Measurements from ENCODE around the gene CUBN. TPM values are rescaled to one million over a fixed set of nuclear protein-coding genes. Genes with fewer than 3 reads are reported as not detected.

Gene CUBN
- total and polyA plus RNA-seq, 10 of the 15 experiments (the other 5 are each of a cell fraction or from before 2014, with no cell fraction given) = under 0.01 to 0.14 (median 0.02) TPM; not detected in 6

DNA sequence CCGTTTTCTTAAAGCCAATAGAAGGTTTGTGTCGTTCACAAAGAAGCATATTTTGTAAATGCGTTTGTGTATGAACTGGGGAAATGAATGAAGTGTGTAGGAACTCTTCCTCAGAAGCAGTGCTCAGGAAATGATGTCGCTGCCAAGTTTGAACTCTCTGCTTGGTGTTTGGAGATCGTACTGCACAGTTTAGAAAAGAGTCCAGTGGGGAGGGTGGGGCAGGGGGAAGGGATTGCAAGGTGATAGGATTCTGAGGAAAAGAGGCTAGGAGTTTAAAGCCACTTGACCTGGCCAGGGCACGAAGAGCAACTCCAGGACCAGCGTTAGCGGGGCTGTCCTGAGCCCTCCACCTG is 122.2 kb downstream of the CUBN start:
- Histone ChIP-seq H2AFZ (ENCODE audit: control insufficient read depth, low read depth, low read length) (no peak overlapping the region), H3K9ac (ENCODE audit: control insufficient read depth, insufficient read depth, low read length) (no peak overlapping the region), H3K79me2 (ENCODE audit: control insufficient read depth, insufficient read depth, low read length) (no peaks in the 10 kb centered on the region), H3K9me3 (replicated peaks; ENCODE audit: control insufficient read depth, insufficient read depth, low read length) (no peaks in the 10 kb centered on the region), H4K20me1 (ENCODE audit: control insufficient read depth, insufficient read depth) (no peaks in the 10 kb centered on the region), H3K4me2 (ENCODE audit: control insufficient read depth, insufficient read depth) (no peak overlapping the region), H3K36me3 (ENCODE audit: control insufficient read depth in 2 of 2, insufficient read depth in 2 of 2, low read length in 1 of 2) (no peaks in the 10 kb centered on the region), H3K27me3 (replicated peaks in 1 of 2; ENCODE audit: control insufficient read depth in 2 of 2, insufficient read depth in 2 of 2, low read length in 1 of 2) (no peaks in the 10 kb centered on the region; a peak in 1 of 4 replicates), H3K27ac (ENCODE audit: control insufficient read depth, insufficient read depth) (no peak overlapping the region), H3K4me1 (ENCODE audit: control insufficient read depth, insufficient read depth, low read length) (no peaks in the 10 kb centered on the region), H3K4me3 (no peak overlapping the region)
- in situ Hi-C loops (cut with MboI) (no loop called here), intact Hi-C loops (cut with micrococcal nuclease; ENCODE audit: unreplicated experiment) (no loop called here)
- ATAC-seq (no peak), DNase-seq (ENCODE audit: low read depth, low spot score) (no peak), FAIRE-seq (no peak)
- TF ChIP-seq TCF3 (IDR thresholded peaks at IDR 0.05; ENCODE audit: borderline replicate concordance, insufficient read depth, low read depth, low read length) (no peak), RUNX3 (IDR thresholded peaks at IDR 0.05; ENCODE audit: low read length) (no peak), RFX5 (IDR thresholded peaks at IDR 0.05; ENCODE audit: low read depth, low read length) (no peak), RAD21 (IDR thresholded peaks at IDR 0.05; ENCODE audit: insufficient read depth, low read depth, low read length) (no peak), JUNB (IDR thresholded peaks at IDR 0.05) (no peak), ASH2L (IDR thresholded peaks at IDR 0.05; ENCODE audit: borderline replicate concordance, low read depth) (no peak)
- CTCF ChIA-PET = no interaction called here
- RAD21 ChIA-PET (ENCODE audit: unreplicated experiment) = no interaction called here
- BruUV-seq (replicated peaks) = no TSS peak
- POLR2A ChIA-PET = no interaction called here
- SMC1A ChIA-PET (ENCODE audit: uncharacterized antibody, unreplicated experiment) = no interaction called here
- 32% methylated on average over 8 of the region's 8 CpGs for WGBS (ENCODE audit: insufficient coverage, insufficient replicate concordance, low lambda C conversion rate, missing lambda C conversion rate)

DNA sequence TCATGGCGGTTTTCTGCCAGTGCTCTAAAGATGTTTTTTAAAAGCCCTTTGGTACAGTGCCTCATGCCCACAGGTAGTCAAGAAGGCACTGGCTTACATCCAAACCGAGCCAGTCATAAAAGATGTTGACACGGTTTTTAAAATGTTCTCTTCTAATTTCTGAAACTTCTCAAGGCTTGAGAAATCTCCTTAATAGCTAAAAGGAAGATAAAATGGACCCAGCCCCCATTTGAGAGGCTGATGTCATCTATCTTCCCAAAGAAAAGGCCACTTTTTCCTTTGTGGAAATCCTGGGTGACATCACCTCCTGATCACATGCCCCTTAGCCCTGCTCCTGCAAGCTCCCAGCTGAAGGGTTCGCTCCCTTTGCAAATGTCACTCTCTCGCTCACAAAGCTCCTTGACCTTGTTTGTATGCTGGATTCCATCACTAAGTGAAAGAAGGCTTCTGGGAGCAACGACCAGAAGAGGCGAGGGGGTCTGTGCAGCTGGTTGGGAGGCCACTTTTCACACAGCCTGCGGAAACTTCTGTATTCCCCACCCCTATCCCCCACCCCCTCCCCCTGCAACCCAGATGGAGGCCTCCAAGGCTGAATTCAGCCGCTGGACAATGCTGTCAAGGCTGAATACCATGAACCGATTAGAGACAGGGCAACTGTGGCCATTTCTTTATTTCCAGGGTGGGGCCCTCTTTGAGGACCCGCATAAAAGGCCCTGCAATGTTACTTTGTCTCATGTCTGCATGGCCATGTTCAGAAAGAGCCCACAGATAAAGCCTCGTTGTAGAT is 122.8 kb downstream of the CUBN start:
- no peak for FAIRE-seq
- Histone ChIP-seq H3K27ac (ENCODE audit: control insufficient read depth, insufficient read depth) (no peak overlapping the region), H3K9ac (ENCODE audit: control insufficient read depth, insufficient read depth, low read length) (no peak overlapping the region)
- TF ChIP-seq RBBP5 (conservative IDR thresholded peaks at IDR 0.05) (no peak), RFX5 (IDR thresholded peaks at IDR 0.05; ENCODE audit: low read depth, low read length) (no peak), KAT2A (conservative IDR thresholded peaks at IDR 0.05; ENCODE audit: control insufficient read depth, low read depth, low read length) (no peak), SUPT20H (IDR thresholded peaks at IDR 0.05; ENCODE audit: borderline replicate concordance, control insufficient read depth, low read depth, low read length) (no peak), FOS (IDR thresholded peaks at IDR 0.05; ENCODE audit: borderline replicate concordance, extremely low read depth, insufficient read length) (no peak), RAD21 (IDR thresholded peaks at IDR 0.05; ENCODE audit: insufficient read depth, low read depth, low read length) (no peak), SUZ12 (IDR thresholded peaks at IDR 0.05; ENCODE audit: unreplicated experiment) (no peak), TCF3 (IDR thresholded peaks at IDR 0.05; ENCODE audit: borderline replicate concordance, insufficient read depth, low read depth, low read length) (no peak)
- TF ChIP-seq, protein P1, sequence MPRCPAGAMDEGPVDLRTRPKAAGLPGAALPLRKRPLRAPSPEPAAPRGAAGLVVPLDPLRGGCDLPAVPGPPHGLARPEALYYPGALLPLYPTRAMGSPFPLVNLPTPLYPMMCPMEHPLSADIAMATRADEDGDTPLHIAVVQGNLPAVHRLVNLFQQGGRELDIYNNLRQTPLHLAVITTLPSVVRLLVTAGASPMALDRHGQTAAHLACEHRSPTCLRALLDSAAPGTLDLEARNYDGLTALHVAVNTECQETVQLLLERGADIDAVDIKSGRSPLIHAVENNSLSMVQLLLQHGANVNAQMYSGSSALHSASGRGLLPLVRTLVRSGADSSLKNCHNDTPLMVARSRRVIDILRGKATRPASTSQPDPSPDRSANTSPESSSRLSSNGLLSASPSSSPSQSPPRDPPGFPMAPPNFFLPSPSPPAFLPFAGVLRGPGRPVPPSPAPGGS (IDR thresholded peaks at IDR 0.05; ENCODE audit: borderline replicate concordance, insufficient read depth, low read depth, low read length, poor library complexity, severe bottlenecking) = no peak
- TF ChIP-seq, protein P2, sequence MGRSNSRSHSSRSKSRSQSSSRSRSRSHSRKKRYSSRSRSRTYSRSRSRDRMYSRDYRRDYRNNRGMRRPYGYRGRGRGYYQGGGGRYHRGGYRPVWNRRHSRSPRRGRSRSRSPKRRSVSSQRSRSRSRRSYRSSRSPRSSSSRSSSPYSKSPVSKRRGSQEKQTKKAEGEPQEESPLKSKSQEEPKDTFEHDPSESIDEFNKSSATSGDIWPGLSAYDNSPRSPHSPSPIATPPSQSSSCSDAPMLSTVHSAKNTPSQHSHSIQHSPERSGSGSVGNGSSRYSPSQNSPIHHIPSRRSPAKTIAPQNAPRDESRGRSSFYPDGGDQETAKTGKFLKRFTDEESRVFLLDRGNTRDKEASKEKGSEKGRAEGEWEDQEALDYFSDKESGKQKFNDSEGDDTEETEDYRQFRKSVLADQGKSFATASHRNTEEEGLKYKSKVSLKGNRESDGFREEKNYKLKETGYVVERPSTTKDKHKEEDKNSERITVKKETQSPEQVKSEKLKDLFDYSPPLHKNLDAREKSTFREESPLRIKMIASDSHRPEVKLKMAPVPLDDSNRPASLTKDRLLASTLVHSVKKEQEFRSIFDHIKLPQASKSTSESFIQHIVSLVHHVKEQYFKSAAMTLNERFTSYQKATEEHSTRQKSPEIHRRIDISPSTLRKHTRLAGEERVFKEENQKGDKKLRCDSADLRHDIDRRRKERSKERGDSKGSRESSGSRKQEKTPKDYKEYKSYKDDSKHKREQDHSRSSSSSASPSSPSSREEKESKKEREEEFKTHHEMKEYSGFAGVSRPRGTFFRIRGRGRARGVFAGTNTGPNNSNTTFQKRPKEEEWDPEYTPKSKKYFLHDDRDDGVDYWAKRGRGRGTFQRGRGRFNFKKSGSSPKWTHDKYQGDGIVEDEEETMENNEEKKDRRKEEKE (IDR thresholded peaks at IDR 0.05) = no peak

More for the DNA sequence above, 122.8 kb downstream of the CUBN start:
- intact Hi-C loops (cut with micrococcal nuclease; ENCODE audit: unreplicated experiment) = no loop called here
- no peak overlapping the region for H3K4me2 ChIP-seq (ENCODE audit: control insufficient read depth, insufficient read depth)
- DNase-seq (ENCODE audit: low read depth, low spot score) (no peak), ATAC-seq (no peak)
- H2AFZ ChIP-seq (ENCODE audit: control insufficient read depth, low read depth, low read length) = no peak overlapping the region
- no peaks in the 10 kb centered on the region for H3K36me3 ChIP-seq (ENCODE audit: control insufficient read depth in 2 of 2, insufficient read depth in 2 of 2, low read length in 1 of 2)
- H3K4me1 ChIP-seq (ENCODE audit: control insufficient read depth, insufficient read depth, low read length) = no peaks in the 10 kb centered on the region
- no peaks in the 10 kb centered on the region for H4K20me1 ChIP-seq (ENCODE audit: control insufficient read depth, insufficient read depth)
- BruUV-seq (replicated peaks) = no TSS peak
- no peaks in the 10 kb centered on the region for H3K9me3 ChIP-seq (replicated peaks; ENCODE audit: control insufficient read depth, insufficient read depth, low read length)
- H3K79me2 ChIP-seq (ENCODE audit: control insufficient read depth, insufficient read depth, low read length) = no peaks in the 10 kb centered on the region
- H3K27me3 ChIP-seq (replicated peaks in 1 of 2; ENCODE audit: control insufficient read depth in 2 of 2, insufficient read depth in 2 of 2, low read length in 1 of 2) = no peaks in the 10 kb centered on the region; a peak in 1 of 4 replicates
- no peak overlapping the region for H3K4me3 ChIP-seq
- CTCF ChIA-PET = no interaction called here
- SMC1A ChIA-PET (ENCODE audit: uncharacterized antibody, unreplicated experiment) = no interaction called here
- RAD21 ChIA-PET (ENCODE audit: unreplicated experiment) = no interaction called here
- in situ Hi-C loops (cut with MboI) = no loop called here
- WGBS (ENCODE audit: insufficient coverage, insufficient replicate concordance, low lambda C conversion rate, missing lambda C conversion rate) = 28% methylated on average over 12 of the region's 12 CpGs
- POLR2A ChIA-PET = no interaction called here

Measured in GM12878 (cell line).